GM12878 (cell line): Measurements from ENCODE around the gene R3HDM1. TPM values are rescaled to one million over a fixed set of nuclear protein-coding genes. Genes with fewer than 3 reads are reported as not detected.

Source experiments
- CBFB ChIP-seq: IDR thresholded peaks from 2 replicates; pipeline ENCODE4 v1.6.1; 2016; ENCODE audit warnings: antibody characterized with exemption, low read depth
- CUX1 ChIP-seq: IDR thresholded peaks from 2 replicates; pipeline ENCODE4 v1.6.1; 2012; ENCODE audit warnings: improper control_type of control experiment, low read depth, low read length; ENCODE audit not compliant: insufficient replicate concordance
- FOXK2 ChIP-seq: fragments of 450-650 bp; IDR thresholded peaks from 2 replicates; pipeline ENCODE4 v1.6.1; 2017; ENCODE audit warnings: mild to moderate bottlenecking, moderate library complexity
- IKZF2 ChIP-seq, 2 experiments: fragments of 450-650 bp; IDR thresholded peaks; 2 replicates each; pipeline ENCODE4 v1.6.1; 2017; ENCODE audit warnings: mild to moderate bottlenecking in 2 of 2, moderate library complexity in 2 of 2
- JUND ChIP-seq: IDR thresholded peaks from 2 replicates; pipeline ENCODE4 v1.6.1; 2012; ENCODE audit warnings: low read depth, mild to moderate bottlenecking, low read length, improper control_type of control experiment, moderate library complexity
- NFIC ChIP-seq: IDR thresholded peaks from 2 replicates; pipeline ENCODE4 v1.6.1; 2012; ENCODE audit warnings: low read depth, mild to moderate bottlenecking, inconsistent platforms, low read length, moderate library complexity
- NR2C1 ChIP-seq: fragments of 450-650 bp; IDR thresholded peaks from 2 replicates; pipeline ENCODE4 v1.6.1; 2017; ENCODE audit warnings: antibody characterized with exemption, mild to moderate bottlenecking, moderate library complexity
- NR2F1 ChIP-seq: fragments of 450-650 bp; conservative IDR thresholded peaks from 2 replicates; pipeline ENCODE4 v1.6.1; 2017; ENCODE audit warnings: mild to moderate bottlenecking
- PML ChIP-seq: IDR thresholded peaks from 2 replicates; pipeline ENCODE4 v1.6.1; 2012; ENCODE audit warnings: low read length, inconsistent platforms
- PRDM15 ChIP-seq: fragments of 450-650 bp; formaldehyde crosslinking; IDR thresholded peaks from 2 replicates; pipeline ENCODE4 v1.4.0; 2020; ENCODE audit warnings: mild to moderate bottlenecking, moderate library complexity
- RAD51 ChIP-seq: fragments of 450-650 bp; IDR thresholded peaks from 2 replicates; pipeline ENCODE4 v1.6.1; 2016; ENCODE audit warnings: moderate library complexity, mild to moderate bottlenecking, inconsistent platforms
- RELB ChIP-seq: fragments of 450-650 bp; IDR thresholded peaks from 2 replicates; pipeline ENCODE4 v1.6.1; 2017; ENCODE audit warnings: low read depth, mild to moderate bottlenecking, moderate library complexity
- SMAD1 ChIP-seq: fragments of 450-650 bp; IDR thresholded peaks from 2 replicates; pipeline ENCODE4 v1.6.1; 2018; ENCODE audit warnings: mild to moderate bottlenecking, low read depth; ENCODE audit not compliant: partially characterized antibody
- ZNF384 ChIP-seq: IDR thresholded peaks from 2 replicates; pipeline ENCODE4 v1.6.1; 2012; ENCODE audit warnings: low read depth, mild to moderate bottlenecking, low read length, improper control_type of control experiment, borderline replicate concordance
- polyA plus RNA-seq, 11 experiments: library from polyadenylated mRNA; depleted of rRNA in 4 of 11; unstranded in 6 of 11; stranded (reverse) in 5 of 11; fragments of >200 nt; fragmentation: Nextera tagmentation in 4 of 11; fragmentation: Illumina TruSeq in 1 of 11; extraction: Ambion mirVana in 4 of 11; extraction: Trizol in 1 of 11; gene quantifications; 1 replicate in 1 of 11; 2 replicates in 10 of 11; pipeline versions ENCODE4 v1.2.1 to v1.2.3, GENCODE V29; 2011 to 2016; ENCODE audit warnings: inconsistent platforms in 2 of 11, missing spikeins in 2 of 11, low read depth in 1 of 11
- total RNA-seq, 4 experiments: library from RNA; depleted of rRNA in 3 of 4; stranded (reverse); fragments of >200 nt in 3 of 4; fragmentation: Illumina TruSeq in 1 of 4; extraction: Trizol in 1 of 4; gene quantifications; 2 replicates each; pipeline versions ENCODE4 v1.2.1 to v1.2.3, GENCODE V29; 2013 to 2021

Gene R3HDM1
- total and polyA plus RNA-seq, 10 of the 15 experiments (the other 5 are each of a cell fraction or from before 2014, with no cell fraction given): 16.8 to 89.6 (median 47.7) TPM

GRCh38 chr2:135657806-135658582, 126.7 kb downstream of the R3HDM1 start (continued):
- no peak for TF ChIP-seq CUX1
- TF ChIP-seq NFIC: peak; percentile 80
- TF ChIP-seq JUND: no peak
- TF ChIP-seq PML: peak; percentile 49; the same call in 1 of the 2 replicates
- TF ChIP-seq NR2F1: 0 out of 2 replicates have a peak, but pooled peaks have one; percentile 22
- peak; percentile 74; the same call in 1 of the 2 replicates for TF ChIP-seq CBFB
- no peak for TF ChIP-seq PRDM15 (CRISPR knock-in tag)
- 0 out of 2 replicates have a peak, but pooled peaks have one; percentile 11 for TF ChIP-seq RELB
- peak; percentile 32; the same call in 1 of the 2 replicates for TF ChIP-seq FOXK2
- TF ChIP-seq NR2C1: no peak
- no peak for TF ChIP-seq ZNF384
- no peak for TF ChIP-seq SMAD1
- TF ChIP-seq IKZF2 (IDR thresholded peaks at IDR 0.05): peak; percentile 47 to 64; a peak in 2 of 4 replicates
- peak; percentile 52 for TF ChIP-seq RAD51
